Right atrium auricular region (tissue), 2 donors: ENCODE measurements around the gene DCAF5. TPM values are rescaled to one million over a fixed set of nuclear protein-coding genes. Genes with fewer than 3 reads are reported as not detected.
"Not testable (repeated sequence)": the region's sequence is repeated elsewhere in the genome, so short reads cannot be mapped to it uniquely, and the experiment has no call there.

ENCODE experiments used
- DNase-seq: peaks from one replicate; pipeline ENCODE4 v3.0.0-alpha.2; 2019; ENCODE audit warnings: low spot score
- H3K27ac ChIP-seq, 2 donors: fragments of 200-600 bp; sonication (generic); 1 replicate in 1 of 2; 2 replicates in 1 of 2; pipeline ENCODE4 v1.5.1; 2016 to 2019
- H3K27me3 ChIP-seq, 2 donors: fragments of 200-600 bp; sonication (generic); one replicate each; pipeline versions ENCODE4 v1.5.1 to v1.6.0; 2017 to 2019
- H3K36me3 ChIP-seq: fragments of 200-600 bp; sonication (generic); one replicate; pipeline ENCODE4 v1.5.1; 2016
- H3K4me1 ChIP-seq, 2 donors: fragments of 200-600 bp; sonication (generic); one replicate each; pipeline versions ENCODE4 v1.5.1 to v1.6.0; 2017 to 2019
- H3K4me3 ChIP-seq, 2 donors: fragments of 200-600 bp; sonication (generic); 1 replicate in 1 of 2; 2 replicates in 1 of 2; pipeline ENCODE4 v1.5.1; 2017 to 2019; ENCODE audit warnings: mild to moderate bottlenecking in 1 of 2, moderate library complexity in 1 of 2
- H3K9me3 ChIP-seq, 2 donors: fragments of 200-600 bp; sonication (generic); one replicate each; pipeline ENCODE4 v1.5.1; 2019
- CTCF ChIP-seq, 2 donors: fragments of 200-600 bp; sonication (generic); IDR thresholded peaks; one replicate each; pipeline ENCODE4 v1.5.1; 2019; ENCODE audit warnings: antibody characterized with exemption in 2 of 2
- total RNA-seq, 2 donors: library from RNA; depleted of rRNA; stranded (reverse); fragments of >200 nt; gene quantifications; one replicate each; pipeline ENCODE4 v1.1.0, GENCODE V29; 2016

DCAF5 gene
- total RNA-seq, 2 donors from 2014 or later: 33.1 to 38.8 TPM

- Histone ChIP-seq H3K36me3 (no peaks in the 10 kb centered on the region), H3K9me3 (no peaks in the 10 kb centered on the region), H3K4me3 (no peak overlapping the region), H3K27ac (no peak overlapping the region), H3K4me1 (no peaks in the 10 kb centered on the region), H3K27me3 (no peaks in the 10 kb centered on the region)
- DNase-seq: no peak
- TF ChIP-seq CTCF (IDR thresholded peaks at IDR 0.05): no peak
Observed at GRCh38 chr14:69023035-69023434, 129.9 kb downstream of the DCAF5 start.

- not testable (repeated sequence) for H3K4me3 ChIP-seq, H3K27me3 ChIP-seq, H3K36me3 ChIP-seq, H3K27ac ChIP-seq, H3K9me3 ChIP-seq, DNase-seq, H3K4me1 ChIP-seq
Observed at GRCh38 chr14:69022093-69022492, 130.8 kb downstream of the DCAF5 start.

- no peak for DNase-seq
- no peak overlapping the region for H3K4me3 ChIP-seq
Observed at GRCh38 chr14:69017706-69018105, 135.2 kb downstream of the DCAF5 start.

GRCh38 chr14:69014829-69015259, 138.1 kb downstream of the DCAF5 start:
- Histone ChIP-seq H3K4me1 (no peaks in the 10 kb centered on the region), H3K9me3 (no peaks in the 10 kb centered on the region), H3K36me3 (no peaks in the 10 kb centered on the region), H3K27me3 (no peaks in the 10 kb centered on the region), H3K27ac (no peak overlapping the region), H3K4me3 (no peak overlapping the region)
- TF ChIP-seq CTCF (IDR thresholded peaks at IDR 0.05): no peak
- DNase-seq: no peak

More at GRCh38 chr14:69017706-69018105, 135.2 kb downstream of the DCAF5 start:
- TF ChIP-seq CTCF (IDR thresholded peaks at IDR 0.05): no peak
- Histone ChIP-seq H3K4me1 (no peaks in the 10 kb centered on the region), H3K9me3 (no peaks in the 10 kb centered on the region), H3K36me3 (no peaks in the 10 kb centered on the region), H3K27me3 (no peaks in the 10 kb centered on the region), H3K27ac (no peak overlapping the region)

GRCh38 chr14:69013943-69014782, 138.8 kb downstream of the DCAF5 start:
- H3K9me3 ChIP-seq: no peaks in the 10 kb centered on the region
- H3K4me3 ChIP-seq: no peak overlapping the region
- H3K4me1 ChIP-seq: no peaks in the 10 kb centered on the region
- H3K27ac ChIP-seq: no peak overlapping the region
- no peaks in the 10 kb centered on the region for H3K27me3 ChIP-seq
- no peaks in the 10 kb centered on the region for H3K36me3 ChIP-seq
- no peak for TF ChIP-seq CTCF (IDR thresholded peaks at IDR 0.05)
- no peak for DNase-seq

- H3K27me3 ChIP-seq: no peaks in the 10 kb centered on the region
- H3K4me1 ChIP-seq: peaks cover 0 to 5% of the 10 kb centered on the region in 2 donors
- no peaks in the 10 kb centered on the region for H3K9me3 ChIP-seq
- H3K36me3 ChIP-seq: no peaks in the 10 kb centered on the region
- no peak for DNase-seq
- TF ChIP-seq CTCF (IDR thresholded peaks at IDR 0.05): no peak
- H3K27ac ChIP-seq: no peak overlapping the region
- H3K4me3 ChIP-seq: no peak overlapping the region
Observed at GRCh38 chr14:69012256-69012953, 140.5 kb downstream of the DCAF5 start.
